Left kidney (tissue), 8 donors: ENCODE data around the gene STEAP4. TPM values are rescaled to one million over a fixed set of nuclear protein-coding genes. Genes with fewer than 3 reads are reported as not detected.

Experiments
- DNase-seq: peaks from one replicate; pipeline ENCODE4 v3.0.0-alpha.2; 2013
- long read RNA-seq, 8 donors: transcript quantifications; one replicate each; lab custom pipeline, GENCODE V29; 2026
- polyA plus RNA-seq: library from polyadenylated mRNA; unstranded; fragments of 120-200 nt; gene quantifications from one replicate; pipeline ENCODE4 v1.2.1, GENCODE V29; 2013; ENCODE audit not compliant: insufficient read length

STEAP4 gene
- 0.23 TPM for polyA plus RNA-seq
- long read RNA-seq, donor 1, result 0 reads
- long read RNA-seq, donor 2, result 0 reads
- long read RNA-seq, donor 3, result 0 reads
- long read RNA-seq, donor 4, result 0 reads
- long read RNA-seq, donor 5, result 0 reads
- long read RNA-seq, donor 6, result 0 reads
- long read RNA-seq, donor 7, result 0 reads
- long read RNA-seq, donor 8, result 0 reads

DNA sequence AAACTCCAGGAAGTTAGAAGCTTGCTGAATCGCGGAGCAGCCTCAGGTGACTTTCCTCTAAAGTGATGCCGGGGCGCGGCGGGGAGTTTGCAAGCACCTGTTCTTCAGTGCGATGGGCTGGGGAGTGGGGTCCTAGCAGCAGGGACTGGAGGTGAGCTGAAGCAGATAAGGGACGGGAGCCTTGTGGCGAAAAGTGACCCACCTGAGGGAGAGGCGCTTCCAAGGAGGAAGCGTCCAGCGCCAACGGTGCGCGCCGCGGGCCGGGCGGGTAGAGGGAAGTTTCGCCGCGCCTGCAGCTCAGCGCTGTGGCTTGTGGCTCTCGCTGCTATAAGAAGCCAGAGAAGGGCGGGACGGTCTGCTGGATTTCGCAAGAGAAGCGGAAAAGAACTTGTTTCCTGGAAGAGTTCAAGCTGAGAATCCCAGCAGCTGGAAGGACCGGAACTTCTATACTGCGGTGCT is at the start of gene STEAP4:
STEAP4 (minus strand) TSS at position 305 of the 459 bp plus-strand sequence. CDS start 22,625 bp downstream, outside the sequence.
- peak; percentile 46 for DNase-seq

DNA sequence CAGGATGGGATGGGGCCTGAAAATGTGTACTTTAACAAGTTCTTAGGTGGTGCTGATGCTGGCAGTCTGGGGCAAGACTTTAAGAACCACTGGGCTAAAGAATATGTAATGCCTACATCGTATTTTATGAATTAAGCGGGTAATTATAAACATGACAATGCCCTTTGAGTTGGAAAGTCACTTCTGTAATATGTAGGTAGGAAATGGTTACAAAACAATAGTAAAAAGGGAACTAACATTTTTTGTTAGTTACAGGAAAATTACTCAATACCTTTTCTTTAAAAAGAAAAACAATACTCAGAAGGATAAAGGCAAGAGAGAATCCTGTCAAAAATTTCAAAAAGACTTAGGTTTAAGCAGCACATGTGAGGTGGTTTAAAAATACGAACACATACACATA is 48.3 kb upstream of the STEAP4 start:
- no peak for DNase-seq

DNA sequence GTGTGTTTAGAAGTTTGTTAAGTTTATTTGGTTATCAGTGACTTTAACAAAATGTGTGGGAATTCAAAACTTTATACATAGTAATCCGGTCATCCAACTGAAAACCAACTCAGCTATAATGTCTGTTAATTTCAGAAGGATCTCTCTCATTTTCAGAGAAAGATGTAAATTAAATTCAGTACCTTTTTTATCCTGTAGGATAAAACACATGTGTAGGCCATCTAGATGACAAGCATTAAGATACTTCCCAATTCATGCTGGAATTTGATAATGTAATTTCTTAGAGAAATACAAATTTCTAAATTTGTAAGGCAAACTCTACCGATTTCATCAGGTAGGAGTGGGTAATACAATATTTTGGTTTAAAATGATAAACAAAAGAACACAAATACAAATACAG is 43.4 kb upstream of the STEAP4 start:
- no peak for DNase-seq

DNA sequence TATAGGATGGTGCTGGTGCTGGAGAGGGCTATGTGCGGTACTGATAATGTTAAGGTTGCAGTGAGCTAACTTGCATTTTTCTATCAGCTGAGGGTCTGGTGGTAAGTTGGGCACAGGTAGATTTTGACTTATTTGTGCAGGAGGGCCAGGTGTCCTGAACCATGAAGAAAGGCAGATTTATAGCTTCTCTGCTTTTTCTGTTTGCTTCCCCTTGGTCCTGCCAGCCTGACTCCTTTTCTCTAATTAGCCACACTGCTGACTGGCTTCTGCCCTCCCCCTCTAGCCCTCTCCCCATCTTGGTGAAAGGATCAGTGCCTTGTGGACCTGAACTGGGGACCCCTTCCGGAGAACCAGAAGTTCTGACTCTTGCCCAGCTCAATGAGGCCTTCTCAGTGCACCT is 40.8 kb upstream of the STEAP4 start:
- no peak for DNase-seq

DNA sequence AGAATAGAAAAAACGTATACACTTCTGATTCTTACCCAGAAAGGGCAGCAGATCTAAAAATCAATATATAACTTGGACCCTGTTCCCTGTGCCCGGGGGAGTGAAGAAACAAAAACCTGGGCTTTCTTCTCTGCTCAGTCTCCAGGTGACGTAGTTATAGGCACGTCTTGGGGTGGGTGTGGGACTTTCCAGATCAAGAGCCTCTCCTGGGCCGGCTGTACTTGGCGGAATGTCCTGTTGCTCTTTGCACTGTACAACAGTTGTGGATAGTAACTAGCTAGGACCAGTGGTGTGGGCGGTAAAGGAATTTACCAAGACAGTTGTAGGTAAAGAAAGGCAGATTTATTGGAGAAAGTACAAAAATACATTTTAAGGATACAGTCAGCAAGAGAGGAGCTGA is 40.4 kb upstream of the STEAP4 start:
- DNase-seq, result no peak

DNA sequence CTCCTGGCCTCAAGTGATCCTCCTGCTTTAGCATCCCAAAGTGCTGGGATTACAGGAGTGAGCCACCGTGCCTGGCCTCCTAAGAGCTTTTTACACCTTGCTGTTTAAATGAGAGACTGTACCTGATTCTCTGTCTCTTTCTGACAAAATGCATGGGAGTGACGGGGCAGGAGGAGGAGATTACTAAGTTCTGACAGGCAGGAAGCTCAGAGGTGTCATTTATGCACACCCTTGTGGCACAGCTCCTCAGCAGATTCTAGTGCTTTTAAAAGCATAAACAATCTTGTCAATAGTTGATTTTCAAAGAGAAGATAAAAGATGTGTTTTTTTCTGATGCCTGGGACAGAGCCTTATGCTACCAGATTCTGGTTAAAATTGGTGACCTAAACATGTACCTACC is 39.7 kb upstream of the STEAP4 start:
- DNase-seq, result no peak

DNA sequence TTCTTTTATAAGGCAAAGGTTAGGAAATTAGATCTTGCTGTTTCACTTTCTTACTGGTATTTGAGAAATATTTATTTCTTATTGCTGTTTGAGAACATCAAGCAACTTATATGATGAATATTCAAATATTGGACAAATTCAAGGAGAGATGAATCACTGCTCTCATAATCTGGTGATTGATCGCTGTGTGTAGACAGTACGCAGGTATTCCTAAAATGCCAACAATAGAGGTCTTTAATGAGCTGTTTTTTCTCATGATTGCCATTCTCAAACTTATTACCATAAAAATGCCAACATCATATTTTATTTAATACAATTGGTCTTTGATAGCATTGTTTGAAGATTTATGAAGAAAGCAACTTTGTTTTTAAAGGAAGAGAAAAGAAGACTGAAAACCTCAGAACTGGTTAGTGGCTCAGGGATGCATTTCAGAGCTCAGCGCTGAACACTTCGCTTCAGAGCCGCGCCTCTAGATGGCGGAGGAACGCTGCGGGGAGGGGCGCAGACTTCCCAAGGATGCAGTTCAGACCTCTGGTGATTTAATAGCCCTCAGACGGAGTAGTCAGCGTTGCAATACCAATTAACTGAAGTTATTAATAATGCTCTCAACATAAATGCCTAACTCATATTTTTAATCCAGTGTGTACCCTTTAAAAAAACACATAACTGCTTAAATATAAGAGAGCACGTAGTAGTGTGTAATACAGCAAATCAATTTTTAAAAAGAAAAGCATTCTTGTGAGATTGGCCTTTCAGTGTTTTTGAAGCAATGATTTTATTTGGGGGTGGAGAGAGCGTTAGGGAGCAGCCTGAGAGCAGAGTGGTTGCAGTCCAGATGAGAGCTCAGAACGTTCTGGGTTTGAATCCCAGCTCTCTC is 38.5 kb upstream of the STEAP4 start:
- DNase-seq, result peak; percentile 61

DNA sequence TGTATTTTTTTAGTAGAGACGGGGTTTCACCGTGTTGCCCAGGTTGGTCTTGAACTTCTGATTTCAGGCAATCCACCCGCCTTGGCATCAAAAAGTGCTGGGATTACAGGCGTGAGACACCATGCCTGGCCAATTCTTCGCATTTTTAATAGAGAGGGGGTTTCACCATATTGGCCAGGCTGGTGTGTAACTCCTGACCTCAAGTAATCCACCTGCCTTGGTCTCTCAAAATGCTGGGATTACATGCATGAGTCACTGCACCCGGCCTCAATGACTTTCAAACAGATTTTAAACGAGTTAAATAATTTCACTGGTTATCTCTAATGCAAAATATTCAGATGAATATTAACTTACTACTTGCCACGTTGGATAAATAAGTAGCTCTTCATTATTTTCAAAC is 37.6 kb upstream of the STEAP4 start:
- DNase-seq, result no peak

DNA sequence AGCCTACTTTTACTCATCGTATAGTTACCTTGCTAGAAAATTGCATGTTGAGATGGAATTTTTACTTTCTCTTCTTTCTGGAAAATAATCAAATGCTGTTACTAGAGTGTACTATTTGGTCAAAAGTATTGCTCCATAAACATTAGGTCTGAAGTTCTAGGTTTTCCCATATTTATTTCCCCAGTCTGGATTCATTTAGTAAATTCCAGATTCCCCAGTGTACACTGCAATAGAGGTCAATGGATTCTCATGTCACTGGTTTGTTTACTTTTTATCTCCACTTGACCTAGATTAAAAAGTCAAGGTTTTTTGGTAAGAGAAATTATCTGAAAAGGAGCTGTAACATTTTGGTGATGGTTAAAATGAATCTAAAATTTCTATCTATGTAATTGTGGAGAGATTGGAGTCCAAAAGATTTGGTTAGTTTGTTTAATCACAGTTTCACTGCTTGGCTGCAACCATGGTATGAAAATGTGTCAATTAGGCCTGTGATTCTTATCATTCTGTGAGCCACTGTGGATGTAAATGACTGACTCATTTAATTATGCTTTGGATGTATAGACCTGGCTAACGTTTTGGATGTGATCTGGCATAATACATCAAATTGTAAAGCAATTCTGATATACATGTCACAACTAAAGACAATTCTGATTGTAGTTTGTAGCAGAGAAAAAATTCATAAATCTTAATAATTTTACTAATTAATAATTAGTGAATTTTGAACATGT is 32.7 kb upstream of the STEAP4 start:
- no peak for DNase-seq

DNA sequence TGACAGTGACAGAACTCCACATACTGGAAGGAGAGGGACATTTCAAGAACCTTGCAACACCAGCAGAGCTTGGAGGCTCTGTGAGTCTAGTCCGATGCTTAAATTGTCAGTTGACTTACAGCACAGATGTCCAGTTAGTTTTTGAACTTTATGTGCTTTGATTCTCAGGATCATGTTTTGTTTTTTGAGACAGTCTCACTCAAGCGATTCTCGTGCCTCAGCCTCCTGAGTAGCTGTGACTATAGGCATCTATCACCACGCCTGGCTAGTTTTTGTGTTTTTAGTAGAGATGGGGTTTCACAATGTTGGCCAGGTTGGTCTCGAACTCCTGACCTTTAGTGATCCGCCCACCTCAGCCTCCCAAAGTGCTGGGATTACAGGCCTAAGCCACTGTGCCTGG is 31.8 kb upstream of the STEAP4 start:
- DNase-seq, result no peak

DNA sequence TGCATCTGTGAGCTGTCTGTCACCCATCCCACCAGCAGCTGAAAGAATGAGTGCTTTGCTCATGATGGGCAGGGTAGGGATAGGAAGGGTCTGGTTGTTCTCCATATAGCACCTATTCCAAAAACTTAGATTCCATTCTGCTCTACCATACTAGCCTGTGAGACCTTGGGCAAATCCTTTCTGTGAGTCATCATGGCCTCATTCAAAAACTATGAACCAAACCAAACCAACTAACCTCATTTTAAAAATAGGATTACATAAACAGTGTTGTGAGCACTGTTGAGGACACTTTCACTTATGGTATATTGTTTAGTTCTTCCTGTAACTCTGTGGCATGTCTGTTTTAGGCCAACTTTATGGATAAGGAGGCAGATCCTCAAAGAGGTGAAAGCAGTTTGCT is 30.9 kb upstream of the STEAP4 start:
- no peak for DNase-seq

DNA sequence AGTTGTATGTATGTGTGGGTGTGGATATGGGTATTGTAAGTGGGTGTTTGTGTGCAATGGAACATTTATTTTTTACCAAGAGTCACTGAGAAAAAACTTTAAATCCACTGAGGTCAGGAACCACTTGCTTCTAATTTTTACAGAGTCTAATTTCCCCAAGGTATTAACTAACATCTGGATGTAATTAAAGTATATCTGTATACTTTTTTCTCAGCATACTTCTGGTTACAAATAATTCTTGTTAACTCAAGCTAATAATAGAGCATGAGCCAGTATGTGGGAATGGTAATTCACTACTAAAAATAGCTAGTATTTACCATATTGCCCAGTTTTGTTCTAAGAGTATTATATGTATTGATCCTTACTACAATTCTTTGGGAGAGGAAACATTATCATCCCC is 24.6 kb upstream of the STEAP4 start:
- DNase-seq, result no peak

DNA sequence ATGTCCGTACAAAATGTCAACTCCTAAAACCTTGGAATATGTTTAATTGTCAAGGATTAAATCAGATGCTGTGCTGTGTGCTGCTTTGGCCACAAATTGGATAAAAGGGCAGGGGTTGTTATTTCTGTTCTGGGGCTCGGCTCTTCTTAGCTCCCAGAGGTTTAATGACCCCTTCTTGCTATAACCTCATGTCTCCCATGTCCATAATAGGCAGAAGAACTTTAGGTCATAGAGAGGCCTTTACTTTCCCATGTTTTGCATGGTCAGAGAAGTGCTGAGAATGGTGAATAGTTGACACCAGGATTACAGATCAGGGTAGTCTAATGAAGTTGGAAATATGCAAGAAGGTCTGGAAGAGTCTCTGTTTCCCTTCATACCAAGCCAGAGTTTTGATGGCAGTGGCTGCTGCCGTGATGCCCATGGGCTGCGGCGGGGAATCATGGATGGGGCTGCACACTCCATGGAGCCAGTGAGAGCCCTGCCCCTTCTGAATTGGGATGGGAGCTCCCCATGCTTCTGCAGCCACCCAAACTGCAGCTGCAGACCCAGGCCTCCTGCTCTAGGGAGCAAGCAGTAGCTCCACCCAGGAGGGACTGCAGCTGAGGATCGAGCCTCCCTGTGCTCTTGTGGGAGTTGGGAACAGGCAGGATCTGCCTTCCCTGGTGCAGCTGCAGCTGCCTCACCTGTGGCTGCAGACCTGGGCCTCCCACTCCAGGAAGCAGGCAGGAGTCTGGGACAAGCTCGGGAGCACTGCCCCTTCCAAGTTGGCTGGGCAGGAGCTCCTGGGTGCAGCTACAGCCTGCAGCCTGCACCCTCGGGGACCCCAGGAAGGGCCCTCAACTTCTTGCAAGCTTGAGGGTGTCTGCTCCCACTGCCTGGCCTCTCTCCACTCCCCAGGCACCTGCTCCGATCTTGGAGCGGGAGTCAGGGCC is 23.1 kb upstream of the STEAP4 start:
- no peak for DNase-seq

DNA sequence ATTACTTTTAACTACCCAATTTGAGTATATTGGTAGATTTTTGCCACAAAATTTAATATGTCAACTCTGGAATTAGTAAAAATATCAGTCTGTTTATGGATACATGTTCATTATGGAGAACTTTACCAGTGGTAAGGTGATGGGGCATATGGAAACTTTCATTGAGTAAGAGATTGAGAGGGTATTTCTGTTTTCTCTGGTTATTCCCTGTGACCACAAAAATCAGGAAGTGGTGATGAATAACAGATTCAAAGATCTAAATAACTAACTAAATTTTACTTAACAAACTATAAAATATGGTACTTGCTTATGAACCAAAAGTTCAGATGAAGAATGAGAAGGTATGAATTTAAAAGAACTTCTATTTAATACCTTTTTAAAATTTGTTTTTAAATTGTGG is 22.1 kb upstream of the STEAP4 start:
- no peak for DNase-seq

DNA sequence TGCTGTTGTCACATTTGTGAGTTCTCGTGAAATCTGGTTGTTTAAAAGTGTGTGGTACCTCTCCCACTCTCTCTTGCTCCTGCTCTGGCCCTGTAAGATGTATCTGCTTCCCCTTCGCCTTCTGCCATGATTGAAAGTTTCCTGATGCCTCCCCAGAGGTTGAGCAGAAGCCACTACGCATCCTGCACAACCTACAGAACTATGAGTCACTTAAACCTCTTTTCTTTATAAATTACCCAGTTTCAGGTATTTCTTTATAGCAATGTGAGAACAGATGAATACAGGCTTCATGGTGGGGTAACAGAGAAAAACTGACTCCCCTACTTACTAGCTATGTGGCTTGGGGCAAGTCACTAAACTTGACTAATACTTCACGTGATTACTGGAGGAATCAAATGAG is 18.0 kb upstream of the STEAP4 start:
- DNase-seq, result no peak

DNA sequence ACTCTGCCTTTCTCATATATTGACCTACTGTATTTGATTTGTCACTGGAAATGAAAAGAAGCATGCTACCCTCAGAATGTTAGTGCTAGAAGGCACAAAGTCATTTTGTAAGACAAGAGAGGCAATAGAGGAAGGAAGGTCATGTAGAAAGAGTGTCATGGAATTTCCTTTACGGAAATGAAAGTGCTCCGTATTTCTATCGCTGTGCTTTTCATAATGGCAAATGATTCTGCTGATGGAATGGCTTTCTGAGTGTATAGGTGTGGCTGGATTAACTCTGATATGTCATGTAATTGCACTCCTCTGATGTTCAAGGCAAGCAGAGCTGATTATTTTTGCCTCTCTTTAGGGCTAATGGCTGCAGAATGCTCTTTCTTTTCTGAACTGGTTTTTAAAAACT is 15.5 kb upstream of the STEAP4 start:
- DNase-seq, result no peak

DNA sequence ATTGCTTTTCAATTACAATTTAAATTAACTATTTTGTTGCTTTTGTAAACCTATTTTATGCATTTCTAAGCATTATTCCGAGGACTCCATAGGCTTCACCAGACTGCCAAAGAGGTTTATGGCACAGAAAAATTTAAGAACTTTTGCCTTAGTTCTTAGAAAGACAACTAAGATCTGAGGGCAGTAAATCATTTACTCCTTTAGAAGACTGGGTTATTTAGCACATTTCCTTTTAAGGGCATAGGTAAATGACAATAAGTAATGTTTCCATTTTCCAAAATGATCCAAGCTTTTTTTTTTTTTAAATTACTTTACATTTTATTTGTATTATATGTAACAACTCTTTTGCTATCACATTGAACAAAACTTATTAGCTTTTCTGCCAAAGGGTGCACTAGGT is 15.0 kb upstream of the STEAP4 start:
- no peak for DNase-seq

DNA sequence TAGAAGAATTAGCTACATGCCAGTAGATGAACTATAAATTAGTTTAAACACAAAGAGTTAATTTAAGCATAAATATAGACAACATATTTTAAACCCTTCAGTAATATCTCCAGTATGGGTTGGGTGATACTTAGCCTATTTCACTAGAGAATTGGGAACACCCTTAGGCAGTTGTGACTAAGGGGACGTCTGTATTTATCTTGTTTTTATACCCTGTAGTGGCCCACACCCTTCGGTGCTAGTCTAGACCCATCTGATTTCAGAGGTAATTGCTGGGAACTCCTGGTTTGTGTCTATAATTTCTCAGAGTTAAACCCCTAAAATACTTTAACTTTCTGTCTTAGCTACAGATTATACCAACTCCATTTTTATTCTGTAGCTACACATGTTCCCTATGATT is 11.5 kb upstream of the STEAP4 start:
- no peak for DNase-seq

DNA sequence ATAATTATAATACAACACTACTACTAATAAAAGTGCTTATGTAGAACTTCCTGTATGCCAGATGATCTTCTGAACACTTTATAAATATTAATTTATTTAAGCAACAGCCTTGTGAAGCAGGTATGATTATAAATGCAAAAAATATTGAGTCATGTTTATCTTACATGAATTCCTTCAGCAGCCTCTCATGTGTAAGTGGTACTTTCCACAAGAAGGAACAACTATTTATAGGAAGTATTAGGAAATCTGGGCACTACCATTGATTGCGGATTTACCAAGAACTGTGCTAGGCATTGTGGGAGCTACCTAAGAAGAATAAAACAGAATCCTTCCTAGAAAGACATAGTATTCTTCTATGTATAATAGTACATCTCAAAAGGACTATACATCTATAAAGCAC is 10.7 kb upstream of the STEAP4 start:
- DNase-seq, result no peak

DNA sequence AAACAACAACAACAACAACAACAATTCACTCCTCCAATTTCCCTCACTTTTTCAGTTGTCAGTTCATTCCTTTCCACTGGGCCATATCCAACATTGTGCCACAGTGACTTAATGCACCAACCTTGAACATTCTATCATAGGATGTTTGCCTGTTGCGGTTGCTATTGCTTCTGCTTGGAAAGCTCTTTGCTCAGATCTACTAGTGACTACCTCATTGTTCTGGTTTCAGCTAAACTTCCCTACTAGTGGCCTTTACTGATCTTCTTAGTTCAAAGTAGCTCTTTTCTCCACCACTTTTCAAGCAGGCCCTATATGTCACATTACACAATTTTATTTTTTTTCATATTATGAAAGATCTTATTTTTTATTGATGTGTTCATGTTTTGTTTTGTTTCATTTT is 9.8 kb upstream of the STEAP4 start:
- no peak for DNase-seq

DNA sequence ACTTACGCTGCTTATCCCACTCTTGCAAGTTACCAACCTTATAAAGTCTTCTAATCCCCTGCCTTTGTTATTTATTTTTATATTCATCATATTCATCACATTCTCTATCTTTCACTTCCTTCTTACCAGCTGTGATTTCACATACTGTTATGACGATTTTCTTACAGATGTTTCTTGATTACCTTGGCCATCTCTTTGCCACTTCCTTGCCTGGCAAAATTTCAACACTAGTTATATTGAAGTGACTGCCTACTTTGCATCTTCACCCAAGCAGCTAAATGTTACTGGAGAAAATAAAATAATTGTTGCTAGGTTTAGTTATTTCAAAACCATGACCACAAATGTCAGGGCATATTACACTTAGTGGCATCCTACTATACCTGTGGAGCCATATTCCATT is 8.8 kb upstream of the STEAP4 start:
- DNase-seq, result no peak

DNA sequence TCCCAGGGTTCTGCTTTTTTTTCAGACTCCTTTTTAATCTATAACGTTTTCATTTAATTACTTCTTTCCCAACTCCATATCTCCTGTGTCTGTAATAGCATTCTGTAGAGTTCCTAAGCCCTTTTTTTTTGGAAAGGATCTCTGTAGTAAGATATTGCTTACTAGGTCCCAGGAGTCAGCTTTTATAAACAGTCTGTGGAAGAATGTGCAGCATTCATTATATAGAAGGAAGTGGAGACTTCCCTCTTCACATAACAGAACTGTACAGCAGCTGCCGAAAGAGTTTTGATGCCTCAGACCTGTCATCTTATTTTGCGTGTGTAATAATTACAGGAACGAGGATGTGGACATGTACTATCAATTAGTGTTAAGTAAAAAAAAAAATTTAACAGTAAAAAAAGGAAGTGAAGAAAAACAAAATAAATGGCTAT is 7.4 kb upstream of the STEAP4 start:
- no peak for DNase-seq
